GM13976 (cell line): ENCODE measurements around the gene NEK6.

Experiments
- DNase-seq: peaks from one replicate; pipeline ENCODE4 v3.0.0; 2012; ENCODE audit warnings: low spot score
- in situ Hi-C: fragments of 300-500 bp; cut with MboI; formaldehyde crosslinking; loops from one replicate; pipeline ENCODE4 v1.12.0; 2022; ENCODE audit warnings: low sequenced_read_pairs, mixed read lengths, inconsistent platforms; ENCODE audit not compliant: unreplicated experiment
- TF ChIP-seq, protein P1 (sequence below): IDR thresholded peaks from 2 replicates; pipeline ENCODE4 v1.5.1; 2012; ENCODE audit warnings: borderline replicate concordance, mild to moderate bottlenecking; ENCODE audit not compliant: insufficient read depth; ENCODE audit errors: extremely low read depth, missing control alignments, control extremely low read depth

Gene NEK6

DNA sequence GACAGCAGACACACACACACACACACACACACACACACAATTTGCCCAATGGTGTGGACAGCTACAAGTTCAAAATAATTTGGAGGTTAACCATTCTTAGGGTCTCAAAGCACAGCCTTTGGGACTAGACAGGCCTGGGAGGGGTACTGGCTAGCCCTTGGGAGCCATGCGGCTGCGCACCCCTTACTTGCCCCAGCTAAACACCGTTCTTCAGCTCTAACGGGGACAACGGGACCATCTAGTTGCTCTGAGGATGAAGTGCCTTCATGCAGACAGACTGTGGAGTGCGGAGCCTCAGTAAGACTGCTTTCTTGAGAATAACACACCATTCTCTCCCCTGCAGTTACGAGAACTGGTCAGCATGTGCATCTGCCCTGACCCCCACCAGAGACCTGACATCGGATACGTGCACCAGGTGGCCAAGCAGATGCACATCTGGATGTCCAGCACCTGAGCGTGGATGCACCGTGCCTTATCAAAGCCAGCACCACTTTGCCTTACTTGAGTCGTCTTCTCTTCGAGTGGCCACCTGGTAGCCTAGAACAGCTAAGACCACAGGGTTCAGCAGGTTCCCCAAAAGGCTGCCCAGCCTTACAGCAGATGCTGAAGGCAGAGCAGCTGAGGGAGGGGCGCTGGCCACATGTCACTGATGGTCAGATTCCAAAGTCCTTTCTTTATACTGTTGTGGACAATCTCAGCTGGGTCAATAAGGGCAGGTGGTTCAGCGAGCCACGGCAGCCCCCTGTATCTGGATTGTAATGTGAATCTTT, 92.9 kb downstream of the NEK6 start:
- in situ Hi-C loops, result no loop called here
- peak; percentile 13 for DNase-seq
- TF ChIP-seq, protein P1, sequence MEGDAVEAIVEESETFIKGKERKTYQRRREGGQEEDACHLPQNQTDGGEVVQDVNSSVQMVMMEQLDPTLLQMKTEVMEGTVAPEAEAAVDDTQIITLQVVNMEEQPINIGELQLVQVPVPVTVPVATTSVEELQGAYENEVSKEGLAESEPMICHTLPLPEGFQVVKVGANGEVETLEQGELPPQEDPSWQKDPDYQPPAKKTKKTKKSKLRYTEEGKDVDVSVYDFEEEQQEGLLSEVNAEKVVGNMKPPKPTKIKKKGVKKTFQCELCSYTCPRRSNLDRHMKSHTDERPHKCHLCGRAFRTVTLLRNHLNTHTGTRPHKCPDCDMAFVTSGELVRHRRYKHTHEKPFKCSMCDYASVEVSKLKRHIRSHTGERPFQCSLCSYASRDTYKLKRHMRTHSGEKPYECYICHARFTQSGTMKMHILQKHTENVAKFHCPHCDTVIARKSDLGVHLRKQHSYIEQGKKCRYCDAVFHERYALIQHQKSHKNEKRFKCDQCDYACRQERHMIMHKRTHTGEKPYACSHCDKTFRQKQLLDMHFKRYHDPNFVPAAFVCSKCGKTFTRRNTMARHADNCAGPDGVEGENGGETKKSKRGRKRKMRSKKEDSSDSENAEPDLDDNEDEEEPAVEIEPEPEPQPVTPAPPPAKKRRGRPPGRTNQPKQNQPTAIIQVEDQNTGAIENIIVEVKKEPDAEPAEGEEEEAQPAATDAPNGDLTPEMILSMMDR, result no peak

DNA sequence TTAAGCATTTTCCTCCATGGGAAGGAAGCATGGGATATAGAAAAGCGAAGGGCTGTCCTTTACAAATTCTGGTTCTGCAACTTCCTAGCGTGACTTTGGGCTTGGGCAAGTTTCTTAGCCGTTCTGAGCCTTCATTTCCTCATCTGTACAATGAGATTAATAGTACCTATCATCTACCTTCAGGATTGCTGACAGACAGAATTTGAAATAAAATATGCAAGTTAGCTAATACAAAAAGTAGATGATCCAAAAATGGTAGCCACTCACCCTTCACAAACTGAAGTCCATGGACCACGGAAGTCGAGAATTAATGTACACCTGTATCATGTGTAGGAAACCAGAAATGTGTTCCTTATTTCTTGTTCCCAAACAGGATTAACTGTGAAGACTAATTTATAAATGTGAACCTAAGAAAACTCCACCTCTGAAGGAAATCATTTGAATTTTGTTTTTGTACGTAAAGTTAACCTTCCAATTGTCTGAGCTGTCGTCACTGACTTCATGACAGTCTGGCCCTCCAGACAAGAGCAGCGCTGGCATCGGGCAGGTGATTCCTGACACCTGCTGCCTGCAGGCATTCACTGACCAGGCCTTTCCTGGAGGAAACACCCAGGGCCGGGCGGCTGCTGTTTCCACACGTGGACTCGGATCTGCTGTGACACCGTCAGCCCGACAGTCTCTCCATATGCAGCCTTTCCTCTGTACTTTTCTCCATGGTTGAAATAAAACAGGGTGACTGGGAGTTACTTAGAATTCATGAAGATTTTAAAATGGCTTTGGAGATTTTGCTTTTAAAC, 94.1 kb downstream of the NEK6 start:
- TF ChIP-seq, protein P1, result no peak
- in situ Hi-C loops, result no loop called here
- no peak for DNase-seq

DNA sequence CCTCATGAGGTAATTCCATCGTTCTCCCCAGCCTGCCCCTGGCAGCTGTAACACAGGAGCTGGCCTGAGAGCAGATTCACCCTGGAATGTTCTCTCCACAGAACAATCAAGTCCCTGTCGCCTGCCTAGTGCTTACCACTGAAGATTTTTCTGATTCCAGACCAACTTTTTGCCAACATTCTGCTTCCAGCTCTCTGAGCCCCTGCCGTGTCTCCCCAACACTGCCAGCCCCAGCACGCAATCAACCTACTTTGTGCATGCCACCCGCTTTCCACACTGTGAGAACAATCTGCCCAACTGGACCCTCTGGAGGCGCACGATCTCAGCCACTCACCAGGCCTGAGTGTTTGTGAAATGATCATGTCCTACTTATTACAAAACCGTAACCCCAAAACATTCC, 94.9 kb downstream of the NEK6 start:
- in situ Hi-C loops, result no loop called here
- TF ChIP-seq, protein P1, result no peak
- DNase-seq, result no peak

DNA sequence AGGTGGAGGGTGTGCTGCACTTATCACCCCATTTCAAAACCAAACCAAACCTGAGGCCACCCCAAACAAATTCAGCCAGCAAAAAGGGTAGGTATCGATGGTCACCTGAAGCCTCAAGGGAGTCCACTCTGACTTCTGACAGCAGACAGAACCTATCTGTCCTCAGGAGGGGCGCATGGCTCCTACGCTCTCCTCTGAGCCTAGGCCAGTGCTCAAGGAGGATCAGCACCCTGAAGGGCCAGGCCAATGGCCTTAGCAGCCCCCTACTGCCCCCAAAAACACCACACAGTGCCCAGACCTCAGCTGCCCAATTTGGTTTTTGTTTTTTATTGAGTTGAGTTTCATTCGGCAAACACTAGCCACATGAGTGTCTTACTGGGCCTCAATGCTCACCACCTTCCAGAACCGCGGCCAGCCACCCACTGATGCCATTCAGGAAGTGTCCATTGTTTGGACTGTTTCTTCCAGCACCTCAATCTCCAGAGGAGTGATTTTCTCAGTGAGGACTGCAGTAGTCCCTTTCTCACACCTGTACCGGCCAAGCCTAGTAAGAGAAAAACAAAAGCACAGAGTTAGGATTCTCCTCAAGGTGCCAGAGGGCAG, 95.5 kb downstream of the NEK6 start:
- TF ChIP-seq, protein P1, result no peak
- peak; percentile 14 for DNase-seq
- in situ Hi-C loops, result no loop called here

GRCh38 chr9:124353811-124354274, 96.1 kb downstream of the NEK6 start:
- no peak for DNase-seq
- TF ChIP-seq, protein P1, result no peak
- in situ Hi-C loops, result no loop called here

GRCh38 chr9:124354346-124355038, 96.7 kb downstream of the NEK6 start:
- TF ChIP-seq, protein P1, result no peak
- in situ Hi-C loops, result no loop called here
- DNase-seq, result peak; percentile 19
